OCI-LY1 (cell line): ENCODE results near the gene CIDEC.
"Not testable (repeated sequence)": the region's sequence is repeated elsewhere in the genome, so short reads cannot be mapped to it uniquely, and the experiment has no call there.

ENCODE experiments used
- H2AFZ ChIP-seq: fragments of 200-600 bp; sonication (generic), shearing (Covaris generic); 2 replicates; pipeline ENCODE4 v1.6.0; 2014; ENCODE audit warnings: antibody characterized with exemption, mild to moderate bottlenecking, low read length
- H3F3A ChIP-seq: fragments of 200-600 bp; sonication (generic), shearing (Covaris generic); 2 replicates; pipeline ENCODE4 v1.6.0; 2014; ENCODE audit warnings: mild to moderate bottlenecking, antibody characterized with exemption, low read length, moderate library complexity; ENCODE audit not compliant: insufficient read depth
- H3K27ac ChIP-seq: fragments of 200-600 bp; sonication (generic); 2 replicates; pipeline ENCODE4 v1.5.1; 2014; ENCODE audit warnings: low read length, mixed run types, mild to moderate bottlenecking, low read depth; ENCODE audit not compliant: poor library complexity, severe bottlenecking
- H3K27me3 ChIP-seq: fragments of 200-600 bp; sonication (generic); 2 replicates; pipeline ENCODE4 v1.6.0; 2014; ENCODE audit warnings: antibody characterized with exemption, mild to moderate bottlenecking, low read length, moderate library complexity; ENCODE audit not compliant: insufficient read depth
- H3K36me3 ChIP-seq: fragments of 200-600 bp; sonication (generic); 2 replicates; pipeline ENCODE4 v1.6.1; 2014; ENCODE audit warnings: mild to moderate bottlenecking, antibody characterized with exemption, low read length, moderate library complexity, mixed read lengths; ENCODE audit not compliant: insufficient read depth
- H3K4me1 ChIP-seq: fragments of 200-600 bp; sonication (generic); 2 replicates; pipeline ENCODE4 v1.5.1; 2014; ENCODE audit warnings: mild to moderate bottlenecking, low read length, moderate library complexity; ENCODE audit not compliant: insufficient read depth, severe bottlenecking
- H3K4me2 ChIP-seq: fragments of 200-600 bp; sonication (generic), shearing (Covaris generic); 2 replicates; pipeline ENCODE4 v1.6.1; 2014; ENCODE audit warnings: low read length
- H3K4me3 ChIP-seq: fragments of 200-600 bp; sonication (generic); 2 replicates; pipeline ENCODE4 v1.5.1; 2014; ENCODE audit warnings: low read length, low read depth, mild to moderate bottlenecking, mixed read lengths; ENCODE audit not compliant: poor library complexity, severe bottlenecking
- H3K79me2 ChIP-seq: fragments of 200-600 bp; shearing (Covaris generic); 2 replicates; pipeline ENCODE4 v1.6.1; 2016; ENCODE audit warnings: mixed run types, low read length, mixed read lengths; ENCODE audit not compliant: insufficient read depth
- H3K9ac ChIP-seq: fragments of 200-600 bp; sonication (generic), shearing (Covaris generic); 2 replicates; pipeline ENCODE4 v1.6.1; 2014; ENCODE audit warnings: mild to moderate bottlenecking, low read length, mixed read lengths
- H3K9me2 ChIP-seq: fragments of 200-600 bp; sonication (generic), shearing (Covaris generic); 2 replicates; pipeline ENCODE4 v1.6.1; 2014; ENCODE audit warnings: low read depth, mild to moderate bottlenecking, low read length, mixed read lengths
- H3K9me3 ChIP-seq: fragments of 200-600 bp; shearing (Covaris generic); 2 replicates; pipeline ENCODE4 v1.6.1; 2014; ENCODE audit warnings: low read length, mixed read lengths
- H4K20me1 ChIP-seq: fragments of 200-600 bp; sonication (generic), shearing (Covaris generic); 2 replicates; pipeline ENCODE4 v1.6.0; 2016; ENCODE audit warnings: mild to moderate bottlenecking, low read length; ENCODE audit not compliant: insufficient read depth
- EZH2 ChIP-seq: fragments of 200-600 bp; sonication (generic), shearing (Covaris generic); IDR thresholded peaks from 2 replicates; pipeline ENCODE4 v1.8.0; 2017; ENCODE audit warnings: borderline replicate concordance, mixed run types, mild to moderate bottlenecking, antibody characterized with exemption, low read length, moderate library complexity, mixed read lengths
- TF ChIP-seq, protein P1 (sequence below): fragments of 200-600 bp; sonication (generic), shearing (Covaris generic); IDR thresholded peaks from 2 replicates; pipeline ENCODE4 v1.5.1; 2017; ENCODE audit warnings: mild to moderate bottlenecking, antibody characterized with exemption, low read length, moderate library complexity, mixed read lengths

The CIDEC gene

DNA sequence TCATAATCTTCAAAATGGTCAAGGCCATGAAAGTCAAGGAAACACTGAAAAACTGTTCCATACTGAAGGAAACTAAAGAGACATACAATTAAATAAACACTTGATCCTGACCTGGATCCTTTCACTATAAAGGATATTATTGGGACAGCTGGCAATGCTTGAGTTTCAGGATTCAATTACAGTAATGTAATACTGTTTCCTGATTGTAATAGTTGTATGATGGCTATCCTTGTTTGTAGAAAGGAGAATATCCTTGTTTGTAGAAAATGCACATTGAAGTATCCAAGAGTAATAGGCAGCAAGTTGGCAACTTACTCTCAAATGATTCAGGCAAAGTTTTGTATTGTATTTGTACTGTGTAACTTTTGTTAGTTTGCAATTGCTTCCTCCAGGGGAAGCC is 4.6 kb downstream of the CIDEC start:
- no peaks in the 10 kb centered on the region for H4K20me1 ChIP-seq
- H3K9me3 ChIP-seq: no peaks in the 10 kb centered on the region
- no peak overlapping the region for H2AFZ ChIP-seq
- H3K36me3 ChIP-seq: no peaks in the 10 kb centered on the region
- H3K9me2 ChIP-seq: no peaks in the 10 kb centered on the region
- H3K27ac ChIP-seq: no peak overlapping the region
- no peak overlapping the region for H3K4me2 ChIP-seq
- H3K9ac ChIP-seq: no peak overlapping the region
- H3K4me1 ChIP-seq: no peaks in the 10 kb centered on the region
- H3F3A ChIP-seq: no peaks in the 10 kb centered on the region
- no peaks in the 10 kb centered on the region for H3K79me2 ChIP-seq
- H3K4me3 ChIP-seq: no peak overlapping the region
- TF ChIP-seq, protein P1, sequence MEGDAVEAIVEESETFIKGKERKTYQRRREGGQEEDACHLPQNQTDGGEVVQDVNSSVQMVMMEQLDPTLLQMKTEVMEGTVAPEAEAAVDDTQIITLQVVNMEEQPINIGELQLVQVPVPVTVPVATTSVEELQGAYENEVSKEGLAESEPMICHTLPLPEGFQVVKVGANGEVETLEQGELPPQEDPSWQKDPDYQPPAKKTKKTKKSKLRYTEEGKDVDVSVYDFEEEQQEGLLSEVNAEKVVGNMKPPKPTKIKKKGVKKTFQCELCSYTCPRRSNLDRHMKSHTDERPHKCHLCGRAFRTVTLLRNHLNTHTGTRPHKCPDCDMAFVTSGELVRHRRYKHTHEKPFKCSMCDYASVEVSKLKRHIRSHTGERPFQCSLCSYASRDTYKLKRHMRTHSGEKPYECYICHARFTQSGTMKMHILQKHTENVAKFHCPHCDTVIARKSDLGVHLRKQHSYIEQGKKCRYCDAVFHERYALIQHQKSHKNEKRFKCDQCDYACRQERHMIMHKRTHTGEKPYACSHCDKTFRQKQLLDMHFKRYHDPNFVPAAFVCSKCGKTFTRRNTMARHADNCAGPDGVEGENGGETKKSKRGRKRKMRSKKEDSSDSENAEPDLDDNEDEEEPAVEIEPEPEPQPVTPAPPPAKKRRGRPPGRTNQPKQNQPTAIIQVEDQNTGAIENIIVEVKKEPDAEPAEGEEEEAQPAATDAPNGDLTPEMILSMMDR: no peak
- TF ChIP-seq EZH2: no peak
- no peaks in the 10 kb centered on the region for H3K27me3 ChIP-seq

DNA sequence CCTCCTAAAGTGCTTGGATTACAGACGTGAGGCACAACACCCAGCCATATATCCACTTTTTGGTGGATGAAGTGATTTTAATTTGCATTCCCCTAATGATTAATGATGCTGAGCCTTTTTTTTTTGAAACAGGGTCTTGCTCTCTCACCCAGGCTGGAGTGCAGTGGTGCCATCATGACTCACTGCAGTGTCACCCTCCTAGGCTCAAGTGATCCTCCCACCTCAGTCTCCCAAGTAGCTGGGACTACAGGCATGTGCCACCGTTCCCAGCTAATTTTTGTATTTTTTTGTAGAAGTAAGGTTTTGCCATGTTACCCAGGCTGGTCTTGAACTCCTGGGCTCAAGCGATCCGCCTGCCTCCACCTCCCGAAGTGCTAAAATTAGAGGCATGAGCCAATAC is 8.0 kb downstream of the CIDEC start:
- H3F3A ChIP-seq, H3K9ac ChIP-seq, H3K79me2 ChIP-seq, H4K20me1 ChIP-seq, H3K4me2 ChIP-seq, H3K9me3 ChIP-seq, H3K9me2 ChIP-seq, H3K4me1 ChIP-seq, H3K27me3 ChIP-seq, H2AFZ ChIP-seq, H3K36me3 ChIP-seq, H3K27ac ChIP-seq, H3K4me3 ChIP-seq: not testable (repeated sequence)

DNA sequence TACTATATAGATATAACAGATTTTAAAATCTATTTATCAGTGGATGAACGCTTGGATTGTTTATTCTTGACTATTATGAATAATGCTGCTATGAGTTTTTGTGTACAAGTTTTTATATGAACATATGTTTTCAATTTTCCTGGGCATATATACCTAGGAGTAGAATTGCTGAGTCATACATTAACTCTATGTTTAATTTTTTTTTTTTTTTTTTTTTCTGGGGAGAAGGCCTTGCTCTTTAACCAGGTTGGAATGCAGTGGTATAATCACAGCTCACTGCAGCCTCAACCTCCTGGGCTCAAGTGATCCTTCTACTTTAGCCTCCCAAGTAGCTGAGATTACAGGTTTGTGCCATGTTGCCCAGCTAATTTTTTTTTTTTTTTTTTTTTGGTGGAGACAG is 9.1 kb downstream of the CIDEC start:
- no peaks in the 10 kb centered on the region for H3K9me3 ChIP-seq

DNA sequence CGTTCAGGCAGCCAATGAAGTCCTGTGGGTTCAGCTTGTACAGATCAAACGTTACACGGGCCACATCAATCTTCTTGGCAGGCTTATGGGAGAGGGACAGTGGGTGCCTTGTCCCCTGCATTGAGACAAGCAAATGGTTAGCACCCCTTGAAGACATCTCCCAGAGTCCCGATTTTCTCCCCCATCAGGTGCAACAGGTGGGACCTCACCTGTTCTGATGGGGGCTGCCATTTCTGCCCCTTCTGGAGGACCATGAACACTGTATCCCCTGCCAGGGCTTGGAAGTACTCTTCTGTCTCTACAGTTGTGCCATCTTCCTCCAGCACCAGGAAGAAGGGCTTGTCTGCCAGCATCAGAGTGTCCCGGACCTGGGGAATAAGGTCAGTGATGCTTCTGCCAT is 10.1 kb downstream of the CIDEC start:
- TF ChIP-seq, protein P1: no peak
- no peak for TF ChIP-seq EZH2
- no peaks in the 10 kb centered on the region for H3K9me2 ChIP-seq
- no peak overlapping the region for H3K4me2 ChIP-seq
- H3K36me3 ChIP-seq: no peaks in the 10 kb centered on the region
- H3K27me3 ChIP-seq: no peaks in the 10 kb centered on the region
- H3K4me3 ChIP-seq: no peak overlapping the region
- H4K20me1 ChIP-seq: no peaks in the 10 kb centered on the region
- H3K9me3 ChIP-seq: no peaks in the 10 kb centered on the region
- no peaks in the 10 kb centered on the region for H3F3A ChIP-seq
- no peak overlapping the region for H3K27ac ChIP-seq
- no peaks in the 10 kb centered on the region for H3K79me2 ChIP-seq
- H3K9ac ChIP-seq: no peak overlapping the region
- no peaks in the 10 kb centered on the region for H3K4me1 ChIP-seq
- no peak overlapping the region for H2AFZ ChIP-seq

More for the DNA sequence above, 9.1 kb downstream of the CIDEC start:
- no peak overlapping the region for H3K4me2 ChIP-seq
- no peak overlapping the region for H3K27ac ChIP-seq
- no peaks in the 10 kb centered on the region for H4K20me1 ChIP-seq
- no peak overlapping the region for H3K4me3 ChIP-seq
- no peaks in the 10 kb centered on the region for H3F3A ChIP-seq
- H3K9me2 ChIP-seq: no peaks in the 10 kb centered on the region
- no peaks in the 10 kb centered on the region for H3K27me3 ChIP-seq
- no peak for TF ChIP-seq EZH2
- TF ChIP-seq, protein P1: no peak
- no peak overlapping the region for H3K9ac ChIP-seq
- no peaks in the 10 kb centered on the region for H3K4me1 ChIP-seq
- H2AFZ ChIP-seq: no peak overlapping the region
- H3K36me3 ChIP-seq: no peaks in the 10 kb centered on the region
- no peaks in the 10 kb centered on the region for H3K79me2 ChIP-seq
